Astrocyte of the cerebellum (primary cell): Measurements from ENCODE around the gene ALKBH7.
A peak's percentile ranks its signal among the peaks of the same experiment; 100 is the strongest.

Experiments
- DNase-seq: peaks from one replicate; pipeline ENCODE4 v3.0.0-alpha.2; 2011; ENCODE audit warnings: low read depth
- H3K4me3 ChIP-seq: 2 replicates; pipeline ENCODE4 v1.5.1; 2011; ENCODE audit warnings: mild to moderate bottlenecking, low read depth, low read length, moderate library complexity
- CTCF ChIP-seq: IDR thresholded peaks from 2 replicates; pipeline ENCODE4 v1.5.1; 2012; ENCODE audit warnings: low read length, low read depth, moderate library complexity, mild to moderate bottlenecking; ENCODE audit errors: missing control alignments
- in situ Hi-C: cut with HindIII; loops from 2 replicates; pipeline ENCODE4 v1.10.0; 2017; ENCODE audit warnings: low sequenced_read_pairs

Gene ALKBH7

DNA sequence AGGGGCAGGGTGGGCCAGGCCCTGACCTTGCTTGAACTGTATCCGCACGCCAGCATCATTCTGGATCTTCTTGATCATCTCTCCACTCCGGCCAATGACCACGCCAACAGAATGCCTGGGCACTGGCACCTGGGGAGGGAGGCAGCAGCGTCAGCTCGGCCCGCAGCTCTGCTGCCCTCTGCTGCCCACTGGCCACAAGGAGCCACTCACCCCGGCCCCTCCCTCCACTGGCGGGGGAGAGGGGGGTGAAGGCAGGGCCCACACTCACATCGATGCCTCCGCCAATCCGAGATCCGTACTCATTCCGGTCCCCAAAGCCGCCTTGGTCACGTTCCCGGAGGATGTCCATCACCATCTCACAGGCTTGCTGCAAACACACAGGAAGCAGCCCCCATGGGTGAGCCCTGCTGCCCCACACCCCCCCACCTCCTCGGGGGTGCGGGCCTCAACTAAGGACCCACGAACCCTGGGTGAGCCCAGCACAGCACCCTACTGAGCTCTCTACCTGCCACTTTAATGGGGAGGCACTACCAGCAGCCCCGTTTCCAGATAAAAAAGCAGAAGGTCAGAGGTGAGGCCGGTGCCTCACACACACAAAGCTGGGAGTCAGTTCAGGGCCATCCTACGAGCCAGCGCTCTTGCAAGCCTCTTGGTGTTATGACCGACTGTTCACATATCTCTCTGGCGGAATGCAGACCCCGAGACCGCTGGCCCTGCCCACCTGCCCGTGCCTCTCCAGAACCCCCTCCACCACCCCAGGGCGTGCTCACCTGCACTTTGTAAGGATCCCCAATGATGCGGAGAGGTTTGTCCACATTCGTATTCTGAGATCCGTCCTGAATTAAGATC lies 45.3 kb downstream of the ALKBH7 start:
- no peak for DNase-seq
- TF ChIP-seq CTCF: peak; percentile 52
- in situ Hi-C loops: no loop called here

DNA sequence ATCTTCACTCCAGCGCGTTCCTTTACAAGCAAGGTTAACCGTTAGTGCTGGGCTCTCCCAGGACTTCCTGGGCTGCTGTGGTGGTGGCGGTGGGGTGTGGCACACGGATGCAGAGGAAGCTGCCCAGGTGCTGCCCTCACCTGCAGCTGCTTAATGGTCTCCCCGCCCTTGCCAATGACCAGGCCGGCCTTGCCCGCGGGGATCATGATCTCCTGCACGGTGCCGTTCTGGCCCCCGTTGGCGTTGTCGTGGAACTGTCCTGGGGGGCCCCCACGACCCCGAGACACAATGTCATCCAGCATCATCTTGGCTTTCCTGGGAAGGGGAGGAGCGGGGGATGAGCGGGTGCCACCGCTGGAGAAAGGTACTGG lies 46.0 kb downstream of the ALKBH7 start:
- no peak overlapping the region for H3K4me3 ChIP-seq
- TF ChIP-seq CTCF: no peak
- in situ Hi-C loops: no loop called here
- no peak for DNase-seq

More for the DNA sequence above, 45.3 kb downstream of the ALKBH7 start:
- H3K4me3 ChIP-seq: no peak overlapping the region

- in situ Hi-C loops: no loop called here
- no peak for DNase-seq
- H3K4me3 ChIP-seq: no peak overlapping the region
- no peak for TF ChIP-seq CTCF
These were observed 48.8 kb downstream of the ALKBH7 start for GRCh38 chr19:6421075-6422014.

GRCh38 chr19:6423499-6424194 lies 51.1 kb downstream of the ALKBH7 start:
- H3K4me3 ChIP-seq: peak overlapping the region; percentile 78
- no peak for DNase-seq
- TF ChIP-seq CTCF: no peak
- in situ Hi-C loops: no loop called here

GRCh38 chr19:6424195-6424938 lies 51.8 kb downstream of the ALKBH7 start, which contains the start of gene KHSRP:
Gene KHSRP, minus strand, starts transcription at chr19:6424811. Its CDS starts 110 bp downstream, at chr19:6424701.
- in situ Hi-C loops: no loop called here
- DNase-seq: no peak
- TF ChIP-seq CTCF: no peak
- H3K4me3 ChIP-seq: peak within 1 kb of the TSS; percentile 78
